K562 (cell line): Measurements from ENCODE around the gene PA2G4. TPM values are rescaled to one million over a fixed set of nuclear protein-coding genes. Genes with fewer than 3 reads are reported as not detected.
A peak's percentile ranks its signal among the peaks of the same experiment; 100 is the strongest.

Source experiments
- ARID1B ChIP-seq: fragments of 450-650 bp; IDR thresholded peaks from 2 replicates; pipeline ENCODE4 v1.6.1; 2016; ENCODE audit warnings: antibody characterized with exemption, mild to moderate bottlenecking, inconsistent platforms
- CC2D1A ChIP-seq: fragments of 450-650 bp; IDR thresholded peaks from 2 replicates; pipeline ENCODE4 v1.6.1; 2017; ENCODE audit warnings: mild to moderate bottlenecking
- CTBP1 ChIP-seq: fragments of 450-650 bp; IDR thresholded peaks from 2 replicates; pipeline ENCODE4 v1.6.1; 2016; ENCODE audit warnings: borderline replicate concordance
- EHMT2 ChIP-seq: fragments of 450-650 bp; IDR thresholded peaks from 2 replicates; pipeline ENCODE4 v1.6.1; 2018; ENCODE audit warnings: antibody characterized with exemption
- ELF4 ChIP-seq: fragments of 450-650 bp; formaldehyde crosslinking; IDR thresholded peaks from 2 replicates; pipeline ENCODE4 v1.4.0; 2022; ENCODE audit warnings: missing genetic modification characterization
- EP300 ChIP-seq: IDR thresholded peaks from 2 replicates; pipeline ENCODE4 v1.6.1; 2012; ENCODE audit warnings: low read length, improper control_type of control experiment
- FOS ChIP-seq: IDR thresholded peaks from 3 replicates; pipeline ENCODE4 v1.6.1; 2011; ENCODE audit not compliant: insufficient read length; ENCODE audit errors: extremely low read depth
- FOXM1 ChIP-seq, 2 experiments: fragments of 450-650 bp in 1 of 2; sonication (generic) in 1 of 2; formaldehyde crosslinking in 1 of 2; IDR thresholded peaks; 2 replicates each; pipeline versions ENCODE4 v1.6.1 to v1.9.0; 2017 to 2022; ENCODE audit warnings: low read depth in 2 of 2, mild to moderate bottlenecking in 2 of 2, missing genetic modification reagents in 1 of 2, moderate library complexity in 1 of 2
- NCOR1 ChIP-seq: fragments of 450-650 bp; IDR thresholded peaks from 2 replicates; pipeline ENCODE4 v1.6.1; 2016; ENCODE audit warnings: mild to moderate bottlenecking, moderate library complexity
- PHTF2 ChIP-seq: fragments of 250-450 bp; sonication (Bioruptor Pico); IDR thresholded peaks from 2 replicates; pipeline ENCODE4 v1.5.0; 2021; ENCODE audit warnings: mild to moderate bottlenecking
- SIX5 ChIP-seq, 2 experiments: IDR thresholded peaks; 2 replicates each; pipeline ENCODE4 v1.6.1; 2011; ENCODE audit warnings: low read length in 2 of 2, borderline replicate concordance in 1 of 2, low read depth in 1 of 2, mild to moderate bottlenecking in 1 of 2, moderate library complexity in 1 of 2; ENCODE audit not compliant: insufficient read depth in 1 of 2
- TEAD2 ChIP-seq: fragments of 450-650 bp; IDR thresholded peaks from 2 replicates; pipeline ENCODE4 v1.6.1; 2016; ENCODE audit warnings: missing genetic modification characterization, control low read depth, missing compliant biosample characterization
- ZNF140 ChIP-seq: fragments of 250-450 bp; sonication (Bioruptor Pico); IDR thresholded peaks from 2 replicates; pipeline ENCODE4 v1.8.0; 2021; ENCODE audit warnings: moderate library complexity, mild to moderate bottlenecking, inconsistent platforms
- ZNF740 ChIP-seq, 3 experiments: fragments of 200-800 bp in 1 of 3; sonication (Bioruptor generic) in 1 of 3; sonication (generic) in 1 of 3; formaldehyde crosslinking in 1 of 3; IDR thresholded peaks; 2 replicates each; pipeline versions ENCODE4 v1.6.1 to v1.8.0; 2016 to 2022; ENCODE audit warnings: mild to moderate bottlenecking in 2 of 3, missing compliant biosample characterization in 2 of 3, missing genetic modification characterization in 2 of 3, missing genetic modification reagents in 1 of 3
- polyA plus RNA-seq, 8 experiments: library from polyadenylated mRNA; depleted of rRNA in 4 of 8; stranded (reverse) in 5 of 8; unstranded in 3 of 8; fragments of >200 nt; fragmentation: Nextera tagmentation in 2 of 8; fragmentation: Illumina TruSeq in 1 of 8; extraction: Ambion mirVana in 2 of 8; extraction: Trizol in 1 of 8; gene quantifications; 2 replicates each; pipeline versions ENCODE4 v1.2.1 to v1.2.3, GENCODE V29; 2011 to 2014; ENCODE audit warnings: inconsistent platforms in 1 of 8, missing spikeins in 1 of 8
- total RNA-seq, 7 experiments: library from RNA; depleted of rRNA in 6 of 7; stranded (reverse); fragments of >200 nt in 6 of 7; fragmentation: Illumina TruSeq in 2 of 7; extraction: Trizol in 2 of 7; gene quantifications; 2 replicates each; pipeline versions ENCODE4 v1.2.1 to v1.2.3, GENCODE V29; 2011 to 2021; ENCODE audit warnings: low replicate concordance in 1 of 7
- TF ChIP-seq, protein P1 (sequence below): fragments of 250-450 bp; sonication (Bioruptor Pico); IDR thresholded peaks from 2 replicates; pipeline ENCODE4 v1.8.0; 2021; ENCODE audit warnings: mild to moderate bottlenecking, moderate library complexity
- TF ChIP-seq, protein P2 (sequence below): sonication (generic); formaldehyde crosslinking; IDR thresholded peaks from 2 replicates; pipeline ENCODE4 v1.8.0; 2022; ENCODE audit warnings: missing genetic modification reagents, mild to moderate bottlenecking, borderline replicate concordance
- TF ChIP-seq, protein P3 (sequence below): IDR thresholded peaks from 2 replicates; pipeline ENCODE4 v1.6.1; 2011; ENCODE audit warnings: borderline replicate concordance, low read depth, mild to moderate bottlenecking, moderate library complexity, low read length; ENCODE audit not compliant: insufficient read depth, poor library complexity, severe bottlenecking
- TF ChIP-seq, protein P4 (sequence below), 2 experiments: IDR thresholded peaks in 1 of 2; conservative IDR thresholded peaks in 1 of 2; 2 replicates each; pipeline ENCODE4 v1.6.1; 2016; ENCODE audit warnings: low read depth in 2 of 2, mild to moderate bottlenecking in 1 of 2, missing compliant biosample characterization in 1 of 2, missing genetic modification characterization in 1 of 2, moderate library complexity in 1 of 2

Gene PA2G4
- total and polyA plus RNA-seq, 9 of the 15 experiments (the other 6 are each of a cell fraction or from before 2014, with no cell fraction given), result 230 to 925 (median 638) TPM

DNA sequence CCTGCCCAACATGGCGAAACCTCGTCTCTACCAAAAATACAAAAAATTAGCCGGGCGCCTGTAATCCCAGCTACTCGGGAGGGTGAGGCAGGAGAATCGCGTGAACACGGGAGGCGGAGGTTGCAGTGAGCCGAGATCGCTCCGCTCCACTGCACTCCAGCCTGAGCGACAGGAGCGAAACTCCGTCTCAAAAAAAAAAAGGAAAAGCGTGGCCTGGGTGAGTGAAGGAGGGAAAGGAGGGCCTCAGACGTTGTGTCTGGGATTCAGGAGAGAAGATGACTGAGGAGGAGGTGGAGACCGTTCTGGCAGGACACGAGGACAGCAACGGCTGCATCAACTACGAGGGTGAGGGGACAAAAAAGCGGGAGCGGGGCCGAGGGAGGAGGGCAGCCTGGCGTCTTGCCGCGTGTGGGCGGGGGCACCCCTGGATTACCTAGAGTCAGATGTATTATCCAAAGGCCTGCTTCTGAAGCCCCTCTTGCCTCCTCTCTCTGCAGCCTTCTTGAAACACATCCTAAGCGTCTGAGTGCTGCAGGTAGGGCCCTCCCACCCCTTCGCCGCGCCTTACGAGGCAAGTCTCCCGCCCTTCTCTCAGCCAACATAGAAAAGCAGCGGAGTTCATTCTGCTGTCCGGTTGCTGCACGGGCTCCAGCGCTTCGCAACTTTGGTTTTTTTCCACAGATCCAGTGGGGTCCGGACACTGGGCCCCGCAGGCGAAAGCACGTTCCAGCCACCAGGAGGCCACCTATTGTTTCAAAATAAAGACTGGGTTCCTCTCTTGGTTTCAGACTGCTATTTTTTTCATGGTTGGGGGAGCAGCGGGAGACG is 53.1 kb downstream of the PA2G4 start (continued):
- TF ChIP-seq FOXM1 (IDR thresholded peaks at IDR 0.05; ENCODE audit: low read depth) (no peak), FOXM1 (CRISPR knock-in tag; IDR thresholded peaks at IDR 0.05; ENCODE audit: low read depth) (no peak), SIX5 (IDR thresholded peaks at IDR 0.05; ENCODE audit: borderline replicate concordance in 1 of 2, insufficient read depth in 1 of 2, low read depth in 1 of 2, low read length in 2 of 2) (no peak), ARID1B (no peak), EP300 (no peak), ELF4 (CRISPR knock-in tag) (no peak), CTBP1 (0 out of 2 replicates have a peak, but pooled peaks have one; percentile 37), FOS (no peak), NCOR1 (no peak), EHMT2 (no peak), PHTF2 (CRISPR knock-in tag) (no peak), ZNF140 (CRISPR knock-in tag) (no peak), TEAD2 (peak; percentile 99), ZNF740 (CRISPR knock-in tag; IDR thresholded peaks at IDR 0.05) (peak; percentile 87), ZNF740 (tag; IDR thresholded peaks at IDR 0.05) (no peak), CC2D1A (no peak)
- TF ChIP-seq, protein P1, sequence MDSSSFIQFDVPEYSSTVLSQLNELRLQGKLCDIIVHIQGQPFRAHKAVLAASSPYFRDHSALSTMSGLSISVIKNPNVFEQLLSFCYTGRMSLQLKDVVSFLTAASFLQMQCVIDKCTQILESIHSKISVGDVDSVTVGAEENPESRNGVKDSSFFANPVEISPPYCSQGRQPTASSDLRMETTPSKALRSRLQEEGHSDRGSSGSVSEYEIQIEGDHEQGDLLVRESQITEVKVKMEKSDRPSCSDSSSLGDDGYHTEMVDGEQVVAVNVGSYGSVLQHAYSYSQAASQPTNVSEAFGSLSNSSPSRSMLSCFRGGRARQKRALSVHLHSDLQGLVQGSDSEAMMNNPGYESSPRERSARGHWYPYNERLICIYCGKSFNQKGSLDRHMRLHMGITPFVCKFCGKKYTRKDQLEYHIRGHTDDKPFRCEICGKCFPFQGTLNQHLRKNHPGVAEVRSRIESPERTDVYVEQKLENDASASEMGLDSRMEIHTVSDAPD, result no peak
- TF ChIP-seq, protein P2, sequence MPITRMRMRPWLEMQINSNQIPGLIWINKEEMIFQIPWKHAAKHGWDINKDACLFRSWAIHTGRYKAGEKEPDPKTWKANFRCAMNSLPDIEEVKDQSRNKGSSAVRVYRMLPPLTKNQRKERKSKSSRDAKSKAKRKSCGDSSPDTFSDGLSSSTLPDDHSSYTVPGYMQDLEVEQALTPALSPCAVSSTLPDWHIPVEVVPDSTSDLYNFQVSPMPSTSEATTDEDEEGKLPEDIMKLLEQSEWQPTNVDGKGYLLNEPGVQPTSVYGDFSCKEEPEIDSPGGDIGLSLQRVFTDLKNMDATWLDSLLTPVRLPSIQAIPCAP (CRISPR knock-in tag), result no peak
- TF ChIP-seq, protein P3, sequence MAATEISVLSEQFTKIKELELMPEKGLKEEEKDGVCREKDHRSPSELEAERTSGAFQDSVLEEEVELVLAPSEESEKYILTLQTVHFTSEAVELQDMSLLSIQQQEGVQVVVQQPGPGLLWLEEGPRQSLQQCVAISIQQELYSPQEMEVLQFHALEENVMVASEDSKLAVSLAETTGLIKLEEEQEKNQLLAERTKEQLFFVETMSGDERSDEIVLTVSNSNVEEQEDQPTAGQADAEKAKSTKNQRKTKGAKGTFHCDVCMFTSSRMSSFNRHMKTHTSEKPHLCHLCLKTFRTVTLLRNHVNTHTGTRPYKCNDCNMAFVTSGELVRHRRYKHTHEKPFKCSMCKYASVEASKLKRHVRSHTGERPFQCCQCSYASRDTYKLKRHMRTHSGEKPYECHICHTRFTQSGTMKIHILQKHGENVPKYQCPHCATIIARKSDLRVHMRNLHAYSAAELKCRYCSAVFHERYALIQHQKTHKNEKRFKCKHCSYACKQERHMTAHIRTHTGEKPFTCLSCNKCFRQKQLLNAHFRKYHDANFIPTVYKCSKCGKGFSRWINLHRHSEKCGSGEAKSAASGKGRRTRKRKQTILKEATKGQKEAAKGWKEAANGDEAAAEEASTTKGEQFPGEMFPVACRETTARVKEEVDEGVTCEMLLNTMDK, result peak; percentile 77
- TF ChIP-seq, protein P4, sequence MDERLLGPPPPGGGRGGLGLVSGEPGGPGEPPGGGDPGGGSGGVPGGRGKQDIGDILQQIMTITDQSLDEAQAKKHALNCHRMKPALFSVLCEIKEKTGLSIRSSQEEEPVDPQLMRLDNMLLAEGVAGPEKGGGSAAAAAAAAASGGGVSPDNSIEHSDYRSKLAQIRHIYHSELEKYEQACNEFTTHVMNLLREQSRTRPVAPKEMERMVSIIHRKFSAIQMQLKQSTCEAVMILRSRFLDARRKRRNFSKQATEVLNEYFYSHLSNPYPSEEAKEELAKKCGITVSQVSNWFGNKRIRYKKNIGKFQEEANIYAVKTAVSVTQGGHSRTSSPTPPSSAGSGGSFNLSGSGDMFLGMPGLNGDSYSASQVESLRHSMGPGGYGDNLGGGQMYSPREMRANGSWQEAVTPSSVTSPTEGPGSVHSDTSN (CRISPR knock-in tag; IDR thresholded peaks at IDR 0.05; ENCODE audit: low read depth), result no peak
- TF ChIP-seq, protein P4 (tag; conservative IDR thresholded peaks at IDR 0.05; ENCODE audit: low read depth), result no peak
